SK-N-MC (cell line): Measurements from ENCODE around the gene KCNB1.
A peak's percentile ranks its signal among the peaks of the same experiment; 100 is the strongest.
"Not testable (repeated sequence)": the region's sequence is repeated elsewhere in the genome, so short reads cannot be mapped to it uniquely, and the experiment has no call there.

Experiments
- DNase-seq: peaks from one replicate; pipeline ENCODE4 v3.0.0-alpha.2; 2011; ENCODE audit warnings: low read depth, low spot score
- H3K27ac ChIP-seq: fragments of 200-600 bp; sonication (generic); 2 replicates; pipeline ENCODE4 v1.5.1; 2016; ENCODE audit warnings: mixed run types
- H3K36me3 ChIP-seq: fragments of 200-600 bp; sonication (generic); 2 replicates; pipeline ENCODE4 v1.6.1; 2017; ENCODE audit warnings: antibody characterized with exemption, low read length, mixed read lengths; ENCODE audit not compliant: insufficient read depth
- H3K4me3 ChIP-seq: fragments of 200-600 bp; sonication (generic); 2 replicates; pipeline ENCODE4 v1.5.1; 2016
- H3K9ac ChIP-seq: fragments of 200-600 bp; sonication (generic); 2 replicates; pipeline ENCODE4 v1.8.0; 2017; ENCODE audit warnings: mixed run types, mixed read lengths; ENCODE audit not compliant: insufficient read length
- H3K9me3 ChIP-seq: fragments of 200-600 bp; sonication (generic); 2 replicates; pipeline ENCODE4 v1.6.1; 2017; ENCODE audit warnings: low read depth, mild to moderate bottlenecking, antibody characterized with exemption, low read length, moderate library complexity, mixed read lengths
- EZH2 ChIP-seq: fragments of 200-600 bp; sonication (generic); IDR thresholded peaks from one replicate; pipeline ENCODE4 v1.6.1; 2017; ENCODE audit warnings: antibody characterized with exemption
- FOXP2 ChIP-seq: optimal IDR thresholded peaks from 2 replicates; pipeline ENCODE3; 2011; ENCODE audit warnings: mild to moderate bottlenecking, moderate library complexity; ENCODE audit not compliant: insufficient read depth; ENCODE audit errors: extremely low read length, control extremely low read depth
- POLR2AphosphoS5 ChIP-seq: IDR thresholded peaks from 2 replicates; pipeline ENCODE4 v1.6.1; 2012; ENCODE audit warnings: mild to moderate bottlenecking, low read depth, low read length, borderline replicate concordance

Gene KCNB1

GRCh38 chr20:49326026-49326425 is 156.4 kb downstream of the KCNB1 start:
- Histone ChIP-seq H3K4me3 (no peak overlapping the region), H3K36me3 (no peaks in the 10 kb centered on the region), H3K9ac (no peak overlapping the region), H3K9me3 (no peaks in the 10 kb centered on the region), H3K27ac (no peak overlapping the region)
- no peak for DNase-seq
- no peak for TF ChIP-seq POLR2AphosphoS5
- TF ChIP-seq EZH2, result no peak
- no peak for TF ChIP-seq FOXP2

DNA sequence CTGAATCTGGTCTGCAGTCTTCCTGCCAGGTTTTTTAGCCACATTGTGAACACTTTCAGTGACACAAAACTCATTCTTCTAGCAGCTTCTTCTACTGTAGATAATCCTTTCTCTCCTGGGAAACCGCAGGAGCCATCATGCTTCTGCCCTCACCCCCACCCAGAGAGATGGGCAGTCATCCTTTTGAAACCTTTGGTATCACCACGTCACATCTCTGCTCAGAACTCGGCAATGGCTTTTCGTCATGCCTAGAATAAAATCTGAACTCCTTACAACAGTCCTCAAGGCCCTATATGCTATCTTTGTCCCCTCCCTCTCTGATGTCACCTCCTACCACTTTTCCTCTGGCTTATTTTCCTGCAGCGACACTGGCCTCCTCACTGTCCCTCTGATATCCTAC is 158.2 kb downstream of the KCNB1 start:
- no peak overlapping the region for H3K27ac ChIP-seq
- DNase-seq, result no peak
- no peak for TF ChIP-seq POLR2AphosphoS5
- no peak for TF ChIP-seq FOXP2
- TF ChIP-seq EZH2, result no peak
- no peaks in the 10 kb centered on the region for H3K36me3 ChIP-seq
- H3K4me3 ChIP-seq, result no peak overlapping the region
- no peaks in the 10 kb centered on the region for H3K9me3 ChIP-seq
- no peak overlapping the region for H3K9ac ChIP-seq

DNA sequence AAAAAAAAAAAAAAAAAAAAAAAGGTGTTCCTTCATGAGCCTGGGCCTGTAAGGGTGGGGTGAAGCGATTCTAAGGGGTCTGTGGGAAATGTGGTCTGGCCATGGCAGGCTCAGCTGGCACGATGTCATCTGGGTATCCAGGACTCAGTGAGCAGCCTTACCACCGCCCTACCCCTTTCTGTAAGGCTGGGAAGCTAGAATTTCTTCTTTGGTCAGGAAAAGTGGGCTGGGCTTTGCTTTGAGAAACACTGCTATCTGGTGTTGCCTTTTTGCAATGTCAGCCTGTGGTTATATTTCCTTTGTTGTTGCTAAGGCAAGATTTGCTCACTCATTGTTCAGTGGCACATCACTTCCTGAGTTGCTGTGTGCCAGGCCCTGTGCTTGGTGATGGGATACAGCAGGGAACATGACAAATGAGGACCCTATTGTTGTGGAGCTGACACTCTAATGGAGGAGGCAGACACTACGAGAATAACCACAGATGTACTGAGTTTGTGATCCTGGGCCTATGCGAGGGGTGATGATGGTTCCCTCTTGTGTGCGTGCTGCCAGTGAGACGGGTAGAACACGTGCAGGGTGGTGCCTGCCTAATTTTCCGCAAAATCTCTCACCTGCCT is 158.7 kb downstream of the KCNB1 start:
- H3K4me3 ChIP-seq, result no peak overlapping the region
- no peak overlapping the region for H3K9ac ChIP-seq
- no peak overlapping the region for H3K27ac ChIP-seq
- no peaks in the 10 kb centered on the region for H3K36me3 ChIP-seq
- no peak for TF ChIP-seq EZH2
- H3K9me3 ChIP-seq, result no peaks in the 10 kb centered on the region
- peak; percentile 45 for DNase-seq

- Histone ChIP-seq H3K27ac (no peak overlapping the region), H3K4me3 (no peak overlapping the region), H3K36me3 (no peaks in the 10 kb centered on the region), H3K9ac (no peak overlapping the region), H3K9me3 (no peaks in the 10 kb centered on the region)
- no peak for DNase-seq
- no peak for TF ChIP-seq POLR2AphosphoS5
These were observed 162.0 kb downstream of the KCNB1 start for GRCh38 chr20:49320460-49320859.

GRCh38 chr20:49319208-49319809 is 163.2 kb downstream of the KCNB1 start:
- Histone ChIP-seq H3K4me3 (no peak overlapping the region), H3K27ac (no peak overlapping the region), H3K36me3 (no peaks in the 10 kb centered on the region), H3K9me3 (no peaks in the 10 kb centered on the region), H3K9ac (no peak overlapping the region)
- no peak for TF ChIP-seq FOXP2
- TF ChIP-seq POLR2AphosphoS5, result no peak
- no peak for TF ChIP-seq EZH2
- DNase-seq, result no peak

DNA sequence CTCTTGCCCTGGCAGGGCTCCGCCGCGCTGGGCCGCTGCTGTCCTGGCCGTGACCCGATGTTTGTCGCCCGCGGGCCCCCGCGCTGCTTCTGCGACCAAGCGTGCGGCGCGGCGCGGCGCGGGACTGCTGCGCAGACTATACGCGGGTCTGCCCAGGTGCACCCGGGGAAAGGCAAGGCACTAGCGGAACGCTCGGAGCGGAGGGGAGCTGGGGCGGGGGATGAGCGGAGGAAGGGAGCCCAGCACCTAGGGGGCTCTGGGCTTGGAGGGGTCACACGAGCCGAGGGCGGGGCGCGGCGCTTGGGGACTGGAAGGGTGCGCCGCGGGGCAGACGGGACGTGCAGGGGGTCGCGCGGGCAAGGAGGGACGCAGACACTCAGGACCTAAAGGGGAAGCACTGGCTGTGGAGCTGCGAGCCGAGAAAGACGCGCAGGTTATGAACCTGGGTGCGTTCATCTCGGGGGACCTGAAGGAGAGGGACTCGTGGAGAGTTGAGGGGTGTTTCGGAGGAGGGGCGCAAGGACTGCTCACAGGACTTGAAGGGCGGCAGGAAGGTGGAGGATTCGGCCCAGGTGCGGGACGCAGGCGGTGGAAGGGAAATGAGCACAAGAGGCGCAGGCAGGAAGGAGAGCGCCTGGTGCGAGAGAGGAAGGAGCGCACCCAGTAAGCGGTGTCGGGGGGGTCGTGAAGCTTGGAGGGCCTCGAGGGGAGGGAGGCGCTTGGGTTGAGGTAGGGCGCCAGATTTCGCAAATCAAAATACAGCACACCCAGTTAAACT is 163.8 kb downstream of the KCNB1 start:
- Histone ChIP-seq H3K9me3 (no peaks in the 10 kb centered on the region), H3K27ac (no peak overlapping the region), H3K9ac (no peak overlapping the region), H3K36me3 (no peaks in the 10 kb centered on the region), H3K4me3 (peak overlapping the region; percentile 38)
- no peak for DNase-seq
- TF ChIP-seq FOXP2 (no peak), POLR2AphosphoS5 (no peak), EZH2 (peak; percentile 81)

GRCh38 chr20:49318091-49318429 is 164.4 kb downstream of the KCNB1 start:
- DNase-seq, result no peak
- no peak overlapping the region for H3K27ac ChIP-seq
- H3K9ac ChIP-seq, result no peak overlapping the region
- 0 out of 2 replicates have a peak overlapping the region, but pooled peaks have one; percentile 38 for H3K4me3 ChIP-seq
- no peaks in the 10 kb centered on the region for H3K9me3 ChIP-seq
- TF ChIP-seq EZH2 (peak; percentile 95), POLR2AphosphoS5 (no peak), FOXP2 (no peak)
- no peaks in the 10 kb centered on the region for H3K36me3 ChIP-seq

DNA sequence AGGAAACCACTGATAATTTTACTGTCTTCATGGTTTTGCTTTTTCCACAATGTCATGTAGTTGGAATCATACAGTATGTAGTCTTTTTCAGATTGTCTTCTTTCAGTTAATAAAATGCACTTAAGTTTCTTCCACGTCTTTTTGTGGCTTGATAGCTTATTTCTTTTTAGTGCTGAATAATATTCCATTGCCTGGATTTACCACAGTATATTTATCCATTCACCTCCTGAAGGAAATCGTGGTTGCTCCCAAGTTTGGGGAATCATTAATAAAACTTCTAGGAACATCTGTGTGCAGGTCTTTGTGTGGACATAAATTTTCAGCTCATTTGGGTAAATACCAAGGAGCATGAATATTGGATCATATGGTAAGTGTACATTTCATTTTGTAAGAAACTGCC is 165.8 kb downstream of the KCNB1 start:
- no peaks in the 10 kb centered on the region for H3K9me3 ChIP-seq
- no peak for DNase-seq
- no peak overlapping the region for H3K4me3 ChIP-seq
- no peak overlapping the region for H3K9ac ChIP-seq
- H3K36me3 ChIP-seq, result no peaks in the 10 kb centered on the region
- TF ChIP-seq EZH2, result no peak
- TF ChIP-seq POLR2AphosphoS5, result no peak
- no peak for TF ChIP-seq FOXP2
- no peak overlapping the region for H3K27ac ChIP-seq

GRCh38 chr20:49315580-49315979 is 166.9 kb downstream of the KCNB1 start:
- DNase-seq, result no peak
- Histone ChIP-seq H3K4me3 (no peak overlapping the region), H3K36me3 (no peaks in the 10 kb centered on the region), H3K9ac (no peak overlapping the region), H3K9me3 (no peaks in the 10 kb centered on the region), H3K27ac (no peak overlapping the region)
- TF ChIP-seq POLR2AphosphoS5 (no peak), FOXP2 (no peak), EZH2 (no peak)

GRCh38 chr20:49314052-49314451 is 168.4 kb downstream of the KCNB1 start:
- not testable (repeated sequence) for H3K4me3 ChIP-seq, H3K9me3 ChIP-seq, H3K9ac ChIP-seq, H3K36me3 ChIP-seq, H3K27ac ChIP-seq, DNase-seq
